Psoas muscle (tissue), 8 donors: ENCODE results near the gene MBTPS1. TPM values are rescaled to one million over a fixed set of nuclear protein-coding genes. Genes with fewer than 3 reads are reported as not detected.
A peak's percentile ranks its signal among the peaks of the same experiment; 100 is the strongest.

Source experiments
- ATAC-seq, 4 donors: fragments of 200-7000 bp; cut with Tn5 transposase; one replicate each; pipeline ENCODE4 v1.9.1; 2020; ENCODE audit warnings: moderate library complexity in 3 of 4, mild to moderate bottlenecking in 2 of 4
- DNase-seq, 2 donors: peaks; one replicate each; pipeline ENCODE4 v3.0.0-alpha.2; 2020
- H3K27ac ChIP-seq: fragments of 200-600 bp; one replicate; pipeline ENCODE4 v1.8.0; 2022
- H3K27me3 ChIP-seq, 3 donors: fragments of 200-600 bp in 1 of 3; one replicate each; pipeline versions ENCODE4 v1.6.1 to v1.8.0; 2013 to 2022; ENCODE audit warnings: low read length in 2 of 3, mild to moderate bottlenecking in 2 of 3, moderate library complexity in 1 of 3; ENCODE audit not compliant: insufficient read depth in 3 of 3
- H3K36me3 ChIP-seq, 2 donors: fragments of 200-600 bp in 1 of 2; one replicate each; pipeline versions ENCODE4 v1.6.1 to v1.8.0; 2013 to 2022; ENCODE audit warnings: low read depth in 1 of 2, mild to moderate bottlenecking in 1 of 2, moderate library complexity in 1 of 2; ENCODE audit not compliant: insufficient read depth in 1 of 2
- H3K4me1 ChIP-seq: fragments of 200-600 bp; one replicate; pipeline ENCODE4 v1.8.0; 2022
- H3K4me3 ChIP-seq: fragments of 200-600 bp; one replicate; pipeline ENCODE4 v1.8.0; 2022; ENCODE audit warnings: mild to moderate bottlenecking
- H3K9me3 ChIP-seq: fragments of 200-600 bp; one replicate; pipeline ENCODE4 v1.8.0; 2022
- WGBS, 3 donors: extraction: QIAGEN DNeasy Blood & Tissue Kit; methylation state at CpG; one replicate each; pipeline versions ENCODE4 v1.1.6 to v1.1.7; 2013; 5-methylcytosine and 5-hydroxymethylcytosine counted together
- intact Hi-C, 2 donors: fragments of 100-400 bp; cut with DNase I; formaldehyde crosslinking; loops; one replicate each; pipeline versions ENCODE4 v1.11.0 to v1.14.2; 2022
- polyA plus RNA-seq, 3 donors: library from polyadenylated mRNA; stranded (reverse); fragments of 200-250 nt; gene quantifications; one replicate each; pipeline ENCODE4 v1.2.3, GENCODE V29; 2013
- total RNA-seq, 4 donors: library from RNA; stranded (reverse); fragmentation: NEBNext Ultra II Directional in 2 of 4; extraction: Animal tissue kit (Norgen Biotek cat#: 25700) in 2 of 4; gene quantifications; one replicate each; pipeline versions ENCODE4 v1.2.1 to v1.2.4, GENCODE V29; 2021 to 2023
- TF ChIP-seq, protein P1 (sequence below): fragments of 200-600 bp; IDR thresholded peaks from one replicate; pipeline ENCODE4 v1.8.0; 2022; ENCODE audit warnings: antibody characterized with exemption
- donor health status: healthy with polysubstance abuse.
- donor health status: DM: no; HTN: no; CAD: no; lungs with moderate emphysema.
- donor health status: Bipolar disorder and iron deficiency.
- donor health status: healthy.
- donor health status: DM: yes; HTN: yes; CAD: no.
- donor health status: DM: no; HTN: no; CAD: no.
- donor health status: DM: no; HTN: no; CAD: no.
- donor health status: DM: yes; HTN: yes; CAD: no.

MBTPS1 gene
- total and polyA plus RNA-seq, 7 donors: 18.6 to 31.8 (median 28.8) TPM

DNA sequence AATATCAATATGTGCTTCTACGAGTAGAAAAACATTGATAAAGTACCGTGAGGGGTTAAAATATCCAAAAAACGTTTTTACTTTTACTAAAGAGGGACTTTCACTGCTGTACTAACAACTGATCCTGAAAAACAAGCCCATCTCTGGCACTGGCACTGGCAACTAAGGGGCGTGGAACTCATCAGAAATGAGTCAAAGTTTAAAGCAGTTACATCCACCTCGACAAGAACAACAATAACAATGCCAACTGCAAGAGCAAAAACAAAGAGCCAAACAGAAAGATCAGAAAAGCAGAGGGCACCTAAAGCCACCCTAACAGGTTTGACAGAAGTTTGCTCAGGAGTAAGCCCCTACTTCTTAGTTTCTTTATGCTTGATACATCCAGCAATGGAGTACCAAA, 13.1 kb downstream of the MBTPS1 start:
- Histone ChIP-seq H3K4me3 (no peak overlapping the region), H3K9me3 (no peaks in the 10 kb centered on the region), H3K27ac (peak overlapping the region; percentile 19), H3K36me3 (peaks cover 4 to 44% of the 10 kb centered on the region in 2 donors), H3K4me1 (peaks cover 23% of the 10 kb centered on the region), H3K27me3 (no peaks in the 10 kb centered on the region)
- 55 to 62% (median 56%) methylated on average over 5 of the region's 5 CpGs for WGBS, 3 donors
- TF ChIP-seq, protein P1, sequence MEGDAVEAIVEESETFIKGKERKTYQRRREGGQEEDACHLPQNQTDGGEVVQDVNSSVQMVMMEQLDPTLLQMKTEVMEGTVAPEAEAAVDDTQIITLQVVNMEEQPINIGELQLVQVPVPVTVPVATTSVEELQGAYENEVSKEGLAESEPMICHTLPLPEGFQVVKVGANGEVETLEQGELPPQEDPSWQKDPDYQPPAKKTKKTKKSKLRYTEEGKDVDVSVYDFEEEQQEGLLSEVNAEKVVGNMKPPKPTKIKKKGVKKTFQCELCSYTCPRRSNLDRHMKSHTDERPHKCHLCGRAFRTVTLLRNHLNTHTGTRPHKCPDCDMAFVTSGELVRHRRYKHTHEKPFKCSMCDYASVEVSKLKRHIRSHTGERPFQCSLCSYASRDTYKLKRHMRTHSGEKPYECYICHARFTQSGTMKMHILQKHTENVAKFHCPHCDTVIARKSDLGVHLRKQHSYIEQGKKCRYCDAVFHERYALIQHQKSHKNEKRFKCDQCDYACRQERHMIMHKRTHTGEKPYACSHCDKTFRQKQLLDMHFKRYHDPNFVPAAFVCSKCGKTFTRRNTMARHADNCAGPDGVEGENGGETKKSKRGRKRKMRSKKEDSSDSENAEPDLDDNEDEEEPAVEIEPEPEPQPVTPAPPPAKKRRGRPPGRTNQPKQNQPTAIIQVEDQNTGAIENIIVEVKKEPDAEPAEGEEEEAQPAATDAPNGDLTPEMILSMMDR: no peak
- DNase-seq (no peak), ATAC-seq (peak in 1 of 4 donors; percentile 62)
- intact Hi-C loops: loop anchor here in 1 of 2 donors (5.0 kb wide), 1 partner anchor 39 kb away; no protein-coding TSS in a partner anchor

DNA sequence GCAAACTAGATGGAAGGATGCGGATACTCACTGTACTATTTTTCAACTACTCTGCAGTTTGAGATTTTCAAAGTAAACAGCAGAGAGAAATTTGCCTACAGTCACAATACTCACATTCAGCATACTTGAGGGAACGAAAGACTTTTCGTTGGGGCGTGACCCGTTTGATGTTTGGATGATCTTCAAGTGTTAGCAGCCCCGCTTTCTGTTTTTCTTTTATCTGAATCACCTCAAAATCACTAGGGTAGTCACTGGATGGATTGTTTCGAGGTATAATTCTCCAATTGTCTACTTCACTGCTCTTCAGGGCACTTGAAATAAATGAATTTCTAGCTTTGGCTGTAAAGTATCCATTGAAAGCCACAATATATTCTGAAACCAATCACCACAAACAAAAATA, 17.8 kb downstream of the MBTPS1 start:
- Histone ChIP-seq H3K9me3 (no peaks in the 10 kb centered on the region), H3K4me1 (peaks cover 11% of the 10 kb centered on the region), H3K4me3 (no peak overlapping the region), H3K36me3 (peaks cover 6 to 80% of the 10 kb centered on the region in 2 donors), H3K27me3 (no peaks in the 10 kb centered on the region), H3K27ac (no peak overlapping the region)
- DNase-seq: no peak
- intact Hi-C loops: no loop called here
- WGBS, 3 donors: 93 to 96% (median 95%) methylated on average over 7 of the region's 7 CpGs
- no peak for ATAC-seq
- TF ChIP-seq, protein P1: no peak

DNA sequence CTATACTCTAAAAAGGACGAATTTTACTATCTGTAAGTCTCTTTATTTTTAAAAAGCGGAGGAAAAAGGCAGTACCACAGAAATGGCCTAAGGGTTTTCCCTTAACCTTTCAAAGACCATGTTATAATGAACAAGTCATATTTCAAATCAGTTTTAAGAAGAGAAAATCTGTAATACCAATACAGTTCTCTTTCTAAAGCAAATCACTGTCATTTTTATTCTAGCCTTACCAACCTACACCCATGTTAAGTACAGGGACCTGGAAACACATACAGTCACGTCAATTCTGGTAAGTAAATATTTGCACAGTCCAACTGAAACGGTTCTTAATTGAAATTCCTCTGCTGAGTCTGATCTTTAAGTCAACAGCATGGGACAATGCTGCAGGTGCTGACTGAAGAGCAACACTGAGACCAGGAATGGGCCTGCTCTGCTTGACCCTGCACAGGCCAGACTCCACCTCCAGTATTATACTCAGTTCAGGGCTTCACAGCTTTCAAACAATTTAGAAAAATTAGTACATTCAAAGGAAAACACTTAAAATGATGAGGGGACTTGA, 20.2 kb downstream of the MBTPS1 start:
- H3K27ac ChIP-seq: no peak overlapping the region
- intact Hi-C loops: no loop called here
- DNase-seq (no peak), ATAC-seq (no peak)
- TF ChIP-seq, protein P1: no peak
- H3K36me3 ChIP-seq: peaks cover 12 to 99% of the 10 kb centered on the region in 2 donors
- H3K9me3 ChIP-seq: no peaks in the 10 kb centered on the region
- peaks cover 6% of the 10 kb centered on the region for H3K4me1 ChIP-seq
- no peaks in the 10 kb centered on the region for H3K27me3 ChIP-seq
- WGBS, 3 donors: 76 to 79% (median 77%) methylated on average over 4 of the region's 4 CpGs
- H3K4me3 ChIP-seq: no peak overlapping the region

DNA sequence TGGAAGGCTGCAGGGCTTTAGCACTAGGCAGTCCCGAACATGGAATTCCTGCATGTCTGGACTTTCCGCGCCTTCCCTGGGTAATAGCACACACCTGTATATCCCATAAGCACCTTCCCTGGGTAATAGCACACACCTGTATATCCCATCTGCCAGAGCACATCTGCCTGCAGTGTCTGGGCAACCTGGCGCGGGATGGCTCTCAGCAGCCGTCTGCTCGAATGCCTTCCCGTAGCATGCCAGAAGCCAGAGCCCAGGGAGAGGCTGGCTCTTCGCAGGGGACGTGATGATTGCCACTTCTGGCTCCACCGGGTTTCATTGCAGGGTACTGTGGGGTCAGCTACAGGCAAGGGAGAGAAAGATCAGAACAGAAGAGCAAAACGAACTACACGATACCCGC, 21.3 kb downstream of the MBTPS1 start:
- no peaks in the 10 kb centered on the region for H3K9me3 ChIP-seq
- WGBS, 3 donors: 86 to 88% (median 86%) methylated on average over 14 of the region's 14 CpGs
- intact Hi-C loops: no loop called here
- no peaks in the 10 kb centered on the region for H3K27me3 ChIP-seq
- H3K27ac ChIP-seq: no peak overlapping the region
- DNase-seq: no peak
- no peak for ATAC-seq
- H3K4me1 ChIP-seq: peaks cover under 1% of the 10 kb centered on the region
- no peak overlapping the region for H3K4me3 ChIP-seq
- H3K36me3 ChIP-seq: peaks cover 11 to 99% of the 10 kb centered on the region in 2 donors
- TF ChIP-seq, protein P1: no peak

DNA sequence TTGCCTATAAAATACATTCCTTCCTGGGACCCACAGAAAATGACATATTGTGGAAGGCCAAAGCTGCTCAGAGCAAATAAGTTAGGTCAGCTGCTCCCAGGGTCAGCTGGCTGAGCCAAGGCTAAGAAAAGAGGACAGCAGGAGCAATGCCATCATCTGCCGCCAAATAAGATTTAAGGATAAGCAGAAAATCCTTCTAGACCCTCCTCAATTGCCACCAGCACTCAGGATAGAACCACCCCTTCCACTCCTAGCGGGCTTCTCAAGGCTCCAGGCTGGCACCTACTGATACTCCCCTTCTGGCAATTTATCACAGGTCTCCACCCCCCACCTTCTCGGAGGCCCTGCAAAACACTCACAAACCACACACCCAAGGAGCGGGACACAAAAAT, 22.9 kb downstream of the MBTPS1 start:
- no peak overlapping the region for H3K27ac ChIP-seq
- H3K9me3 ChIP-seq: no peaks in the 10 kb centered on the region
- 92 to 100% (median 93%) methylated on average over 4 of the region's 4 CpGs for WGBS, 3 donors
- ATAC-seq (no peak), DNase-seq (no peak)
- no peaks in the 10 kb centered on the region for H3K27me3 ChIP-seq
- H3K4me1 ChIP-seq: no peaks in the 10 kb centered on the region
- no peak overlapping the region for H3K4me3 ChIP-seq
- TF ChIP-seq, protein P1: no peak
- intact Hi-C loops: no loop called here
- peaks cover 11 to 99% of the 10 kb centered on the region in 2 donors for H3K36me3 ChIP-seq
